NB4 (cell line): ENCODE results near the gene ZIM2.

ENCODE experiments used
- CTCF ChIP-seq: IDR thresholded peaks from one replicate; pipeline ENCODE4 v1.5.1; 2012; ENCODE audit warnings: low read depth, low read length
- POLR2A ChIP-seq: IDR thresholded peaks from 2 replicates; pipeline ENCODE4 v1.6.1; 2011; ENCODE audit warnings: mild to moderate bottlenecking; ENCODE audit not compliant: insufficient read length; ENCODE audit errors: extremely low read depth

DNA sequence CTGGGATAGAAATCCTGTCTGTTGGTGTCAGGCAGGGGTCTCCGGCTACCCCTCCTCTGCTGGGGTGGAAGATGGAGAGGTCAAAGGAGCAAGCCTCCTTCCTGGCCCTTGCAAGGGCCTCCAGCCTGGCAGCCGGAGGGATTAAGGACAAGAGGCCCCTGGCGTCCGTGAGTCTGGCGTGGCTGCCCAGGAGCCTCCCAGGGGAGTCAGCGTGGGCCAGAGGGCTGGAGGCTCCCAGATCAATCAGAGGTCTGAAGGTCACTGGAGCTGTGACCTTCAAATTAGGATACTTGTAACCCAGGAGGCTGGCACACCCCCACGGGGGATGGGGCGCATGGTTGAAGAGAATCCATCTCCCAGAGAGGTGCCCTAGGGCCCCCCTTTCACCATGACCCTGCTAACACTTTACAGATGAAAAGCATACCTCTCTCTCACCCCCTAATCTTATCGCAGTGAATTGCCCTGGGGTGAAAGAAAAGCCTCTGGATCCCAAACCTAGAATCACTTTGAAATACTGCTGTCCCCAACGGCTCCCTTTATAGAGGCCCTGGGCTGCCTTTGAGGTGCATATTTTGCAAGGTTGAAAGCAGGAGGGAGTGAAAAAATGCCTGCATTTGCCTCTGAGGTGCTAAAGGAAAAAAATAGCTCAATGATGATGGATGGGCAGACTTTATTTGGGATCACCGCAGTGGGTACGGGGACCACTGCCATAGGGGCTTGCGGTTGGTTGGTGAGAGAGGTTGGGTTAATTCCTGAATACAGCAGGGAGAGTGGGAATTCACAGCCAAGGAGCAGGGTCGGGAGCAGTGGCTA is 44.9 kb upstream of the ZIM2 start:
- TF ChIP-seq POLR2A, result no peak
- TF ChIP-seq CTCF, result no peak
